Activated B cell treated with CpG ODN at 0.5 μM for 24 hours (primary cell): ENCODE data around the gene NCAPD2. TPM values are rescaled to one million over a fixed set of nuclear protein-coding genes. Genes with fewer than 3 reads are reported as not detected.

Experiments used
- ATAC-seq: fragments of 200-7000 bp; cut with Tn5 transposase; one replicate; pipeline ENCODE4 v1.10.0; 2021; ENCODE audit warnings: low read depth, mild to moderate bottlenecking, moderate library complexity
- CTCF ChIA-PET: fragments of 350-600 bp; sonication (Branson Sonifier 250); formaldehyde crosslinking; loops from one replicate; lab custom pipeline; 2021; ENCODE audit warnings: antibody characterized with exemption; lab: Charles Lee
- POLR2A ChIA-PET: fragments of 350-600 bp; sonication (Branson Sonifier 250); formaldehyde crosslinking; loops from one replicate; lab custom pipeline; 2021; ENCODE audit warnings: antibody characterized with exemption; lab: Charles Lee
- DNase-seq: peaks from one replicate; pipeline ENCODE4 v3.0.0; 2022
- H3K27ac Mint-ChIP-seq: one replicate; pipeline ENCODE4 v1.8.0; 2020; ENCODE audit warnings: mixed read lengths
- H3K27me3 Mint-ChIP-seq: one replicate; pipeline ENCODE4 v1.8.0; 2021; ENCODE audit warnings: mixed read lengths
- H3K36me3 Mint-ChIP-seq: one replicate; pipeline ENCODE4 v1.8.0; 2021; ENCODE audit warnings: low read depth, mixed read lengths
- H3K4me1 Mint-ChIP-seq: one replicate; pipeline ENCODE4 v1.8.0; 2021; ENCODE audit warnings: mixed read lengths
- H3K4me3 Mint-ChIP-seq: one replicate; pipeline ENCODE4 v1.8.0; 2020; ENCODE audit warnings: mild to moderate bottlenecking, mixed read lengths
- H3K9me3 Mint-ChIP-seq: one replicate; pipeline ENCODE4 v1.8.0; 2020; ENCODE audit warnings: mixed read lengths
- CTCF ChIP-seq: fragments of 200-600 bp; IDR thresholded peaks from one replicate; pipeline ENCODE4 v1.8.0; 2022; ENCODE audit warnings: antibody characterized with exemption, mild to moderate bottlenecking
- intact Hi-C: fragments of 100-400 bp; cut with micrococcal nuclease; formaldehyde crosslinking; loops from one replicate; pipeline ENCODE4 v1.15.1; 2024
- total RNA-seq: library from RNA; stranded (reverse); gene quantifications from 2 replicates; pipeline ENCODE4 v1.2.3, GENCODE V29; 2022

Gene NCAPD2
- total RNA-seq, 1 donor from 2014 or later = 40.9 TPM

GRCh38 chr12:6468283-6468575, 25.7 kb upstream of the NCAPD2 start:
- DNase-seq = no peak
- H3K4me3 Mint-ChIP-seq = peak overlapping the region; percentile 92
- ChIA-PET POLR2A (interaction anchor here (0.8 to 4.2 kb wide), 2 partner anchors 22 to 67 kb away, joined by 3 to 46 read pairs; partner anchors contain the start of gene GAPDH), CTCF (interaction anchor here (0.8 to 4.6 kb wide), 2 partner anchors 44 to 68 kb away, joined by 3 to 41 read pairs; no protein-coding TSS in a partner anchor)
- H3K4me1 Mint-ChIP-seq = peaks cover 69% of the 10 kb centered on the region
- H3K36me3 Mint-ChIP-seq = peaks cover 46% of the 10 kb centered on the region
- H3K27me3 Mint-ChIP-seq = no peaks in the 10 kb centered on the region
- intact Hi-C loops = loop anchor here (5.0 kb wide), 1 partner anchor 131 kb away; no protein-coding TSS in a partner anchor
- no peak for TF ChIP-seq CTCF
- peak overlapping the region; percentile 46 for H3K27ac Mint-ChIP-seq
- ATAC-seq = no peak
- H3K9me3 Mint-ChIP-seq = no peaks in the 10 kb centered on the region

DNA sequence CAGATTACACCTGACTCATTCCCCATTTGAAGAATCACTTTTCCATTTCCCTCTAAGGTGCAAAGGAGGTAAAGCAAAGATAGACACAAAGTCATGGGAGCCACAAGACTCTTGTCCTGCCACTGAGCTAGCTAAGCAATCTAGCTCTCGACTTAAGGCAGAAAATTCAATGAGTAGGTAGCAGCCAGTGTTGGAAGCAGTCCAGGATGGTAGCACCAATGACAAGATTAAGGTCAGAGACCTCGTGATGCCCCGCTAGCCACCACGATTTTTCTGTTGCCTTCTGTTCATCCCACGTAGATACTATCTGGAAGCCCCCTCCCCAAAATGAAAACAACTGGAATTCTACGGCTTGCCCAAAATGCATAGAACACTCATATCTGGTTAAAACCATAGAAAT, 24.8 kb upstream of the NCAPD2 start:
- no peak for TF ChIP-seq CTCF
- Mint-ChIP-seq H3K4me1 (peaks cover 60% of the 10 kb centered on the region), H3K27ac (peak overlapping the region; percentile 94), H3K9me3 (no peaks in the 10 kb centered on the region), H3K4me3 (peak overlapping the region; percentile 92), H3K36me3 (peaks cover 37% of the 10 kb centered on the region), H3K27me3 (no peaks in the 10 kb centered on the region)
- CTCF ChIA-PET = interaction anchor here (3.1 to 4.6 kb wide), 2 partner anchors 45 to 69 kb away, joined by 21 to 41 read pairs; no protein-coding TSS in a partner anchor
- intact Hi-C loops = loop anchor here (5.0 kb wide), 1 partner anchor 132 kb away; no protein-coding TSS in a partner anchor
- no peak for DNase-seq
- POLR2A ChIA-PET = interaction anchor here (0.6 to 4.2 kb wide), 6 partner anchors 8 to 249 kb away, joined by 9 to 104 read pairs (median 74); partner anchors contain the start of genes GAPDH, MRPL51 and TAPBPL
- no peak for ATAC-seq

DNA sequence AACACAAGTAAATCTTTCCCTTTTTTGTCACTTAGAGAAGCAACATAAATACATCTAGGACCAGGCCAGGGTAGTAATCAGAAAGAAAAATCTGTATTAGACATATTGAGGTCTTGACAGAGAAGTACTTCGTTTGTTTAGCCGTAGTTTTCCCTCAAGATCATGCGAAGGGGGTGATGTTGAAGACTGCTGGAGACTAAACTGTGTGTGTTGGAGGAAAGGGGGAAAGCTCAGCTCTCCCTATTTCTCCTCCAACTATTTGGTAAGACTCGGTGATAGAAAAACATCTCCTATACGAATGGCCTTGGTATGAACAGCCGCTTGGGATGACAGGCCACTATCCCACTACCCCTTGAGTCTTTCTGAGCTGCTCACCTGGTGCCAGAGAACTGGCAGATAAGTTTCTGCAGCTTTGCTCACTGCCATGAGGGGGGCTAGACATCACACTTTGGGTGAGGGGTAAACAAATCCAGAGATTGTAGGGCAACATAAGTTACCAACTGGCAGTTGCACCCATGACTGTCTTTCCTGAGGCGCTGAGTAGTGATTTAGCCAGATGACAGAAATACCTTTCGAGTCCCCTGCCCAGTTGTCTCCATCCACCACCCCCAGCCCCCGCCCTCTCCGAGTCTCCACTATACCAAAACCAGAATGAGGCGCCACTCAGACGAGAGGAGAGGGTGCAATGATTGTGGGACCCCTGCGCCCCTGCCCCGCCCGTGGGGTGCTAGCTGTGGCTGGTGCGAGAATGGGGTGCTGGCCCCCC, 24.1 kb upstream of the NCAPD2 start:
- ChIA-PET CTCF (interaction anchor here (1.0 to 4.6 kb wide), 8 partner anchors 8 to 421 kb away, joined by 3 to 41 read pairs (median 5); no protein-coding TSS in a partner anchor), POLR2A (interaction anchor here (0.6 to 4.2 kb wide), 24 partner anchors 9 to 469 kb away, joined by 3 to 104 read pairs (median 9); partner anchors contain the start of genes CD27, CDCA3, GAPDH and MLF2)
- no peak for TF ChIP-seq CTCF
- Mint-ChIP-seq H3K27me3 (no peaks in the 10 kb centered on the region), H3K36me3 (peaks cover 30% of the 10 kb centered on the region), H3K4me3 (peak overlapping the region; percentile 92), H3K4me1 (peaks cover 53% of the 10 kb centered on the region), H3K27ac (peak overlapping the region; percentile 94), H3K9me3 (no peaks in the 10 kb centered on the region)
- no peak for ATAC-seq
- DNase-seq = no peak
- intact Hi-C loops = loop anchor here (1.0 to 5.0 kb wide), 9 partner anchors 7 to 192 kb away; partner anchors contain the start of genes GAPDH, IFFO1 and MRPL51

DNA sequence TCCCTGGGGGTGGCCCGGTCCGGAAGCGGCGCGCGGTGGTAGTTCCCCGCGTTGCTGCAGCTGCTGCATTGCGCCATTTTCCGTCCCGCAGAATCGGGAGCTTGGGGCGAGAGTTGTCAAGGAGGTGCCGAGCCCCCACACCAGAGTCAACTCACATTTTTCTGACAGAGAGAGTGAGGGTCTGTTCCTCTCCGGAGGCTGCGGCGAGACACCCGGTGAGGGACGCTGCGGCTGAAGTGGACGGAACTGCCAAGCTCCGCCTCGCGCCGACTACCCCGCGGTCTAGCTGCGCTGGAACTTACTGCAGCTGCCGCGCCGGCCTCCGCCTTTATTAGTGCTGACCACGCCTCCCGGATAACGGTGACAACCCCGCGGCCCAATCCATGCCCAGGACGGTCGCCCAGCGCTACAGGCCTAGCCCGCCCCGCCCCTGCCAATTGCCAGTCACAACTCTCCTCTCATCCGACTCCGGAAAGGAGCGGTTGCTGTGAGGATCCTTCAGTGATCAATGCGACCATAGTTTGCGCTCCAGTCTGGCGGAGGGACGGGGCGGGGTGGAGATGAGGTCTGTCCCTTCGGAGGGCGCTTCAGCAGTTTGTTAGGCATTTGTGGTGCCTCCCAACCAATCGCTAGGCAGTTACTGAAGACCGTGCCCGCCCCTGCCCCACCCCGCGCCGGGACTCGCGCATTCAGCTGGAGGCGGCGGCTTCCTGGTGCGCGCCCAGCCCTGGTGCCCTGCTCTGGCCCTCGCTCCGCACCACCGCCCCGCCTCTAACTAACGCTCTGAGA, 23.3 kb upstream of the NCAPD2 start, which contains the start of gene VAMP1:
TSS of gene VAMP1 (minus strand) at position 303 of the 789 bp plus-strand sequence. CDS start at position 157, 146 bp downstream.
- H3K4me1 Mint-ChIP-seq = peaks cover 48% of the 10 kb centered on the region
- no peaks in the 10 kb centered on the region for H3K27me3 Mint-ChIP-seq
- POLR2A ChIA-PET = interaction anchor here (0.6 to 4.2 kb wide), 33 partner anchors 10 to 1465 kb away, joined by 3 to 104 read pairs (median 5); partner anchors contain the start of genes CD27, CDCA3, COPS7A and GAPDH

More for the DNA sequence above, 23.3 kb upstream of the NCAPD2 start, which contains the start of gene VAMP1:
- intact Hi-C loops = loop anchor here (1.0 to 5.0 kb wide), 8 partner anchors 8 to 193 kb away; partner anchors contain the start of genes GAPDH, IFFO1 and MRPL51
- ATAC-seq (peak; percentile 93), DNase-seq (peak; percentile 96)
- no peak for TF ChIP-seq CTCF
- H3K27ac Mint-ChIP-seq = peak within 1 kb of the TSS; percentile 94
- H3K36me3 Mint-ChIP-seq = peaks cover 26% of the 10 kb centered on the region
- H3K4me3 Mint-ChIP-seq = peak within 1 kb of the TSS; percentile 92
- CTCF ChIA-PET = interaction anchor here (1.0 to 4.6 kb wide), 9 partner anchors 9 to 421 kb away, joined by 3 to 41 read pairs (median 4); partner anchors contain the start of gene MRPL51
- H3K9me3 Mint-ChIP-seq = no peaks in the 10 kb centered on the region
